Left hindlimb (tissue), 1 donor: Measurements from ENCODE around the gene TRPV6.

ENCODE experiments used
- DNase-seq: peaks from one replicate; pipeline ENCODE4 v3.0.0-alpha.2; 2018

Gene TRPV6

GRCh38 chr7:142885311-142886230 is at the start of gene TRPV6:
Gene TRPV6 (minus strand): TSS chr7:142885745.
- no peak for DNase-seq

GRCh38 chr7:142934056-142934455 is 48.5 kb upstream of the TRPV6 start:
- DNase-seq: no peak

- DNase-seq: no peak
Observed at GRCh38 chr7:142933624-142934023, 48.1 kb upstream of the TRPV6 start, which contains the start of gene TRPV5. Gene TRPV5 (minus strand): TSS chr7:142933746. CDS start chr7:142933459, 287 bp downstream.

GRCh38 chr7:142933092-142933475 is 47.5 kb upstream of the TRPV6 start:
- no peak for DNase-seq

- DNase-seq: no peak
Observed at GRCh38 chr7:142932386-142933091, 47.0 kb upstream of the TRPV6 start.

GRCh38 chr7:142930126-142930730 is 44.7 kb upstream of the TRPV6 start:
- no peak for DNase-seq

GRCh38 chr7:142927949-142928348 is 42.4 kb upstream of the TRPV6 start:
- DNase-seq: no peak

GRCh38 chr7:142927085-142927745 is 41.7 kb upstream of the TRPV6 start:
- DNase-seq: no peak

- DNase-seq: no peak
Observed at GRCh38 chr7:142925413-142925812, 39.9 kb upstream of the TRPV6 start.

- no peak for DNase-seq
Observed at GRCh38 chr7:142923391-142923790, 37.8 kb upstream of the TRPV6 start.

GRCh38 chr7:142919656-142920055 is 34.1 kb upstream of the TRPV6 start:
- no peak for DNase-seq

- no peak for DNase-seq
Observed at GRCh38 chr7:142918901-142919300, 33.4 kb upstream of the TRPV6 start.

- no peak for DNase-seq
Observed at GRCh38 chr7:142917447-142917846, 31.9 kb upstream of the TRPV6 start.

GRCh38 chr7:142916508-142916907 is 31.0 kb upstream of the TRPV6 start:
- no peak for DNase-seq

GRCh38 chr7:142915315-142915714 is 29.8 kb upstream of the TRPV6 start:
- DNase-seq: no peak

GRCh38 chr7:142914121-142914520 is 28.6 kb upstream of the TRPV6 start:
- DNase-seq: no peak

GRCh38 chr7:142913566-142913965 is 28.0 kb upstream of the TRPV6 start:
- no peak for DNase-seq

- DNase-seq: no peak
Observed at GRCh38 chr7:142913051-142913450, 27.5 kb upstream of the TRPV6 start.

GRCh38 chr7:142910481-142910880 is 24.9 kb upstream of the TRPV6 start:
- no peak for DNase-seq

- DNase-seq: no peak
Observed at GRCh38 chr7:142910031-142910433, 24.5 kb upstream of the TRPV6 start.

- no peak for DNase-seq
Observed at GRCh38 chr7:142908921-142909890, 23.7 kb upstream of the TRPV6 start.

GRCh38 chr7:142908290-142908689 is 22.7 kb upstream of the TRPV6 start:
- DNase-seq: no peak
